Glomerular endothelial cell (primary cell): ENCODE data around the gene SFXN5. TPM values are rescaled to one million over a fixed set of nuclear protein-coding genes. Genes with fewer than 3 reads are reported as not detected.
"Not testable (repeated sequence)": the region's sequence is repeated elsewhere in the genome, so short reads cannot be mapped to it uniquely, and the experiment has no call there.

Source experiments
- DNase-seq: peaks from one replicate; pipeline ENCODE4 v3.0.0-alpha.2; 2011; ENCODE audit warnings: low read depth, low spot score; ENCODE audit errors: extremely low read depth
- total RNA-seq: library from RNA; depleted of rRNA; stranded (reverse); fragments of >200 nt; gene quantifications from 2 replicates; pipeline ENCODE4 v1.2.3, GENCODE V29; 2015

The SFXN5 gene
- total RNA-seq, 1 donor from 2014 or later, result 29.5 TPM

DNA sequence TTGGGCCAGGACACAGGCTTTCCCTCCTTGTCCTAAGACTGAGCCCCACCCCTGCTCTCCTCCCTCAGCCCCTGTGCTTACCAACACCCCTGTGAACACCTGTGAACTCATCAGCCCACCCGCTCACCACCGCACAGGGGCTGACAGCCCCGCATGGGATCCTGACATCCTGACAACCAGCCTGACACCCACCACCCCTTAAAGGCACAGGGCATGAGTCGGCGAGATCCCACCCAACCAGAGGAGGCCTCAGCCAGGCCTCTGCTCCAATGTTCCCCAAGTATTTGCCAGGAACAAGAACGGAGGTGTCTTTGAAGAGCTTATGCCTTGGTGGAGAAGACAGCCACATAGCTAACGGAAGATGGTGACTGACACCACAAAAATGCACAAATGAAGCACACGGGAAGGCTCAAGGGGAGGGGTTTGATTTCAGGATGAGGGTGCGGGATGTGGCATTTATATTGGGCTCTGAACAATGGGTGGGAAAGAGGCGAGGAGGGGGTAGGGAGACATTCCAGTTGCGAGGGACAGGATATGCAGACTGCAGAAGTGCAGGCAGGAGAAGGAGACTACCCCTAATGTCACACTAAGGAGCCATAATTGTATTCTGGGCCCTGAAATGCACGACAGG is 30.2 kb upstream of the SFXN5 start:
- no peak for DNase-seq

DNA sequence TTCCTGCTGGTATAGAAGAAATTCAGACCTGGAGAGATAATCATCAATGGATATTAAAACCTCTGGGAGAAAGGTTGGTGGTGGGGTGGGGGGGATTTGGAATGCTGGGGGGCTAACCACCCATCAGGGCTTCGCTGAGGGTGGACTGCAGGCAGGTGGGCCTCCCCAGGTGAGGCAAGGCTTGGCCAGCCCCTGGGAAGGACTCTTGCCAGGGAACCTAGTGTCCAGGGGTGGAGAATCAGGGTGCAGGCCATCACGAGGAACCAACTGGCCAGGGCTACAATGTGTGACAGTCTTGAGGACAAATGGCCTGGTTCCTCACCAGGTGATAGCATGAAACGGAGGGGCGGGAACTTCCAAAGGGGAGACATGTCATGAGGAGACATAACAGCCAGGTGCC is 29.4 kb upstream of the SFXN5 start:
- no peak for DNase-seq

DNA sequence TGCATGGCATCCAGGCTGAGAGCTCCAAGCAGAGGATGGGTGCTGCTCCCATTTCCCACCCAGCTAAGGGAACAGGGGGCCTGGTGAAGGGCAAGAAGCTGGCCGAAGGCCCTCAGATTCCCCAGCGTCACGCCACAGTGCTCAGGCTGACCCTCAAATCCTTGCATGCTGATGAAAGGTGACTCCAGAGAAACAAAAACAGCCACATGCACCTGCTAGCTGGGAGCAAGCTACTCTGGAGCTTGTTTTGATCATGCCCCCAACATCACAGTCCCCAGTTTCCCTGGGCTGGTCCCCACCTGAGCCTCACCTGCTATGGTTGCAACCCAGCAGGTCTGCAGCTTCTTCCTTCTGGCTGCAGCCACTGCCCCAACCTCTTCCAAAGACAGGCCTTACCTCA is 28.0 kb upstream of the SFXN5 start:
- DNase-seq, result no peak

DNA sequence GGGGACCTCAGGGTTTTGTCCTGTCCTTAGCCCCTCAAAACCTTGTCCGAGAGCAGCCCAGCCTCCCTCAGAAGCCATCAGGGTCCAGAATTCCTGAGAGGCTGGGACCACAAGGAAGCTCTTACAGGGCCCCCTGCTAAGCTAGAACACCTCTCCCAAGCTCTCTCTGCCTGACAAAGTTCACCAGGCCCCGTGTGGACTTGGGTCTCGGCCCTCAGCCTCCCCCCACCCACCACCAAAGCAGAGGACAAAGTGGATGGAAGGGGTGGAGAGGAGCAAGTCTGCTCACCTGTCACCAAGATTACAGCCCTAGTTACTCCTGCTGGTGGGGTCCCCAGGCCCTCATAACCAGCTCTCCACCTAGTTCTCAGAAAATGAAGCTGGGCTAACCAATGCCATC is 24.4 kb upstream of the SFXN5 start:
- DNase-seq, result no peak

DNA sequence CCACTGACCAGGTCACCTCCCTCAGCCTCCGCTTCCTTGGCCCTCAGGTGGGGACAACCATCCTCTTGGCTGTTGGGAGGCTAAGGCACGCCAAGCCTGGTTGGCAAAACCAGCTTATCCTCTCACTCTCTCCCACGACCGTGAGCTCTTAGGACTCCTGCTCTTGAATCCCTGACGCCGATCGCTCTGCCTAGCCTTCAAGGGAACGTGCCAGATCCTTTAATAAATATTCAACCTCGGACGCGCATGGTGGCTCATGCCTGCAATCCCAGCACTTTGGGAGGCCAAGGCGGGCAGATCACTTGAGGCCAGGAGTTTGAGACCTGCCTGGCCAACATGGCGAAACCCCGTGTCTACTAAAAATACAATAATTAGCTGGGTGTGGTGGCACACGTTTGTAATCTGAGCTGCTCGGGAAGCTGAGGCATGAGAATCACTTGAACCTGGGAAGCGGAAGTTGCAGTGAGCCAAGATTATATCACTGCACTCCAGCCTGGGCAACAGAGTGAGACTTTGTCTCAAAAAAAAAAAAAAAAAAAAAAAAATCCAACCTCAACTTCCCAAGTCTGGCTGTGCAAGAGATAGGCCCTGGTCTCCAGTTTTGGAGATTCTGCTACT is 22.2 kb upstream of the SFXN5 start:
- DNase-seq, result not testable (repeated sequence)

DNA sequence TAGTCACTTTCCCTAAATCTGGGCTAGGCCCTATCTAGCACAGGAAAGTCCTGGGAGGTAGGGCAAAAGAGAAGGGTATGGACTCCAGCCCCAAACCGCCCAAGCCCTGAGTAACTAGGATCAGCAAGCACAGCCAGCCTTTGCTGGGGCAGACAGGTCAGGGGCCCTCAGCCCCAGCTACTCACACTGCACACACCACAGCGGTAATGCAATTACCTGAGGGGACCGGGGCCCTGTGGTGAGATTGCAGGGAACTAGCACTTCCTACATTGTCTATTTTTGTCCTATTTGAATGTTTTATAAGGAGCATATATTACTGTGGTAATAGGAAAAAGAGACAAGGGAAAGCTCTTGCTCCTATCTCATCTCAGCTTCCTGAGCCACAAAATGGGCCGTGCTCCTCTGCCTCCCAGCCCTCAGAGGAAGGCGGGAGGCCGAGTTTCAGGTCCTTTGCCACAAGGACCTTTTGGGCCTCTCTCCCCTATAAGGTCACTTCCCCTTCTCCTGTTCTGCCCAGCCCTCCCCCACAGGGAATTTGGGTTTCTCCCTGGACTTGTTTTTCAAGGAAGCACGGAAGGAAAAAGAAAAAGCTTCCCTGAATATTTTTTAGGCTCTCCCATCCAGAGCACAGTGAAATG is 20.8 kb upstream of the SFXN5 start:
- DNase-seq, result no peak

DNA sequence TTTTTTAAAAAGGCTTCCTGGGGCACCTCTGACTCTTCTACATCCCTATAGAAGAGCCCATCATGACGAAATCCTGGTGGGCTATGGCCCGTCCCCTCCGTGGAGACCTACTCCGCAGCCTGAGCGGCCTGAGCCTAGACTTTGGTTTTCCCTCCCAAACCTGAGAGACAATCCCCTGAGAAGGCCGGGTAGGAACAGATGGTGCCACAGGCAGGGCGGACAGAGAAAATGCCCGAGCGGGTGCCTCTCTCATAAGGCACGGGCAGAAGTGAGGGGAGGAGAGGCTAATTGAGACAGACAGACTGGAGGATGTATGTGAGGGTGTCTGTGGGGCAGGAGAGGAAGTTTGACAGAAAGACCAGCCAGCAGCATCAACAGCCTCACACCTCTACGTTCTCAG is 20.2 kb upstream of the SFXN5 start:
- no peak for DNase-seq

DNA sequence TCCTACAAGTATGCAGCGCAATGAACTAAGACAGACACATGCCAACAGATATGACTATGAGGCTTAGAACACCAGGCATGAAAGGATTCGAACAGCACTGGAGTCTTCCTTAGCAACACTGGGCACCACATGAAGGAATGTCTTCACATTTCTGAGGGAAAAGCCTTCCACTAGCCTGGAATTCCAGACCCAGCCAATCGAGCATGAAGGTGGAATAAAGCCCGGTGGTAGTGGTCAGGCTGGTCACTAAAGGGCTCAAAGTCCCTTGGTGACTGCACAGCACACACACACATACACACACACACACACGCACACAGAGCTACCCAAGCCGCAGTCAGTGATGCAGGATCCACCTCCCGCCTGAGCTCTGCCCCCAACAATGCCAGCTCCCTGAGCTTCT is 19.7 kb upstream of the SFXN5 start:
- no peak for DNase-seq

DNA sequence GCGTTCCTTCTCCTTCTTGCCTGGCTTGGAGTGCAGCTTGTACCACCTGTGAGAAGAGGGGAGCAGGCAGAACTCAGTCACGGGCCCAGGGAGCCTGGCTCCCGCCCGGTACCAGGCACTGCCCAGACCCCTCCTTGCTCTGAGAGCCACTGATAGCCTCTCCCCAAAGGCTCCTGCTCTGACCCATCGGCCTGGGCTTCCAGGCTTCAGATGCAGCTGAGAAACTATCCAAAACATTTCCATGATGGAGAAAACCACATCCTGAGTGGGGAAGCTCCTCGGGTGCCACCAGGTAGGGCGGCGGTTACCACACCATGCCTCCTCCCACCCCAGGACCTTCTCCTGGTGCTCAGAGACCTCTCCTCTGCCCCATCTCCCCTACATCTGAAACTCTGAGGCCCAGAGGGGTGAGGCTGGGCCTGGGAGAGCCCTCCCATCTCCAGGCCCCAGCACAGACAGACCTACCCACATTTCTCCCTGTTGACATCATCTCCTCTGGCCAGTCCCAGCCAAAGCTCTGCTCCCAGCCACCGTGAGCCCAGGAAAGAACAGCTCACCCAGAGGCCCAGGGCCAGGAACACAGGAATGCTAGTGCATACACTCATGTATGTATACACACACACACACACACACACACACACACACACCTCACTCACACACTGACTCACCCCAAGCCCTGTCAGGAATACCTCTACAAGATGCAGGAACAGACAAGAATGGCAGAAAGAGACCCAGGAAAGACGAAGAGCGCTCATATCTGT is 17.9 kb upstream of the SFXN5 start:
- DNase-seq, result no peak

DNA sequence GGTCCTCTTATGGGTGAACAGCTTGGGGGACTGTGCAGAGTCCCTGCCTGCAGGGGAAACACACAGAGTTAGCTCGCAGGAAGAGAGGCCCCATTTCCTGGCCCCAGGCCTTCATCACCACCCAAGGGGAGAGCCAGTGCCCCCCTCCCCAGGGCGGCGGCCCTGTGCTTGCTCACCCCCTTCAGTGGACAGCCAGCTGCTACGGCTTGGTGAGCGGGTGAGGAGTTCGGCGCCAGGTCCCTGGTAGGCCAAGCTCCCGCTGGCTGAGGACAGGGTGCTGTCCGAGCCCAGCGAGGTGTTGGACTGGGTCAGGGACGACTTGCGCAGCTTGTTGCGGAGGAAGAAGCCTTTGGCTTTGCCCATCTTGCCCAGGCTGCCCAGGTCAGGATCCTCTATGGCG is 17.2 kb upstream of the SFXN5 start:
- no peak for DNase-seq

DNA sequence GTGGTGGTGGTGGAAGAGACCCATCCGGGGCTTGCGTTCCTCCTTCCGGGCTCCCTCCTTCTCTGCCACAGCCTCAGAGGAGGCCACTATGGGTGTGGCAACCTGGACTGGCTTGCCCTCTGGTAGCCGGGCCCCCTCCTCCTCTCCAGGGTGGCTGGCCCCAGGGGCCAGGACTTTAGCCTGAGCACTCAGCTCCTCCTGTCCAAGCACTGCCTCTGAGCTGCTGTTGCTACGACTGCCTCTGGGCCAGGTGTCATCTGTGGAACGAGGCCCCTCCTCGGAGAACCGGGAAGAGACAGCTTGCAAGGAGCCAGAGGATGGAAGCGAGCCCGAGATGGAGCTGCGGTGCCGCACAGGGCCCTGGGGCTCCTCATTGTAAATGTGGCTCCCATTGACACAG is 16.7 kb upstream of the SFXN5 start:
- DNase-seq, result no peak

DNA sequence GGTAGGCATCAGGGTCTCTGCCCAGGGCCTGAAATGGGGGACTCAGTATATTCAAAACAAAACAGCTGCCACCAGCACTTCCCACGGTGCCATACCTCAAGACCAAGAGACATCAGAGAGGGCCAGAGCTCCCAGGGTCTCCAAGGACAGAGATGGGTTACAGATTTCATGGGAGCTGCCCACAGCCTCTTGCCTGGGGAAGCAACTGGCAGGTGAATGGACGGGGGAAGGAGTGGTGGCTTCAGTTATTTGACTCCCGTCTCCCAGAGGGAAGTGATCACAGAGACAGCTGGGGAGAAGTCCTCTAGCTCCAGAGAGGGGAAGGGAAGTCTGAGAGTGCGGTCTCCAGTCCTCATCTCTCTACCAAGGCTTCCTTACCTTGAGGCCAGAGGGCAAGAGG is 15.8 kb upstream of the SFXN5 start:
- DNase-seq, result no peak

DNA sequence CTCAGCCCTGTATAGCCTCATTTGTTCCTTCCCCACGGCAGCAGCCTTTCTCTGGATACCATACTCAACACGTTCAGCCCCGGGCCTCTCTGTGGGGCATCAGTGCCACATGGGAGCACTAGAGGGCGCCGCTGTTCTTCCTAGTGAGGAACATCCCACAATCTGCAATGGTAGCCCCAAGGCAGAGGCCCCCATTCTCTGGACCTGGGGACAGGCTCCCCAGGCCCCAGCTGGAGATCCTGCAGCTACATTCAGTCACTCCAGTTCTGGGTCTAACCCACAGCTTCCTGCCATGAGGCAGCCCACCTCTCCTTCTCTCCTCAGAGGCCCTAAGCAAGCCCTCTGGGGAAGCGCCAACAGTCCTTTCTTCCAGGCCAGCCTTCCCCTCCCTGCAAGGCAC is 14.2 kb upstream of the SFXN5 start:
- DNase-seq, result no peak

DNA sequence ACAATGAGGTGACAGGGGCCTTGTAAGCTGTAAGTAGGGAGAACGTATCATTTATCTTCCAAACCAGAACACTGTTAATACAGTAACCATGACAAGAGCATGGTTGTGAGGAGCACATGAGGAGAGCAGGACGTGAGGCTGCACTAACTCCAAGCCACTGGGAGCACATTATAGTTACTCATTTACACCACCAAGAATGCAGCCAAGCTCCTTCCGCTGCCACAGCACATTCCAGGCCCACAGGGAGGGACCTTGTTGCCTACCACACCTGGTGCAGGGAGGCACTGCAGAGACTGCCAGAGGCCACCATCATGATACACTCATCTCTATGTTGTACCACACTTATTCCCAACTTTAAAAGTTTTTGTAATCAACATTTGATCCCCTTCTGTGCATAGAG is 13.5 kb upstream of the SFXN5 start:
- DNase-seq, result no peak

DNA sequence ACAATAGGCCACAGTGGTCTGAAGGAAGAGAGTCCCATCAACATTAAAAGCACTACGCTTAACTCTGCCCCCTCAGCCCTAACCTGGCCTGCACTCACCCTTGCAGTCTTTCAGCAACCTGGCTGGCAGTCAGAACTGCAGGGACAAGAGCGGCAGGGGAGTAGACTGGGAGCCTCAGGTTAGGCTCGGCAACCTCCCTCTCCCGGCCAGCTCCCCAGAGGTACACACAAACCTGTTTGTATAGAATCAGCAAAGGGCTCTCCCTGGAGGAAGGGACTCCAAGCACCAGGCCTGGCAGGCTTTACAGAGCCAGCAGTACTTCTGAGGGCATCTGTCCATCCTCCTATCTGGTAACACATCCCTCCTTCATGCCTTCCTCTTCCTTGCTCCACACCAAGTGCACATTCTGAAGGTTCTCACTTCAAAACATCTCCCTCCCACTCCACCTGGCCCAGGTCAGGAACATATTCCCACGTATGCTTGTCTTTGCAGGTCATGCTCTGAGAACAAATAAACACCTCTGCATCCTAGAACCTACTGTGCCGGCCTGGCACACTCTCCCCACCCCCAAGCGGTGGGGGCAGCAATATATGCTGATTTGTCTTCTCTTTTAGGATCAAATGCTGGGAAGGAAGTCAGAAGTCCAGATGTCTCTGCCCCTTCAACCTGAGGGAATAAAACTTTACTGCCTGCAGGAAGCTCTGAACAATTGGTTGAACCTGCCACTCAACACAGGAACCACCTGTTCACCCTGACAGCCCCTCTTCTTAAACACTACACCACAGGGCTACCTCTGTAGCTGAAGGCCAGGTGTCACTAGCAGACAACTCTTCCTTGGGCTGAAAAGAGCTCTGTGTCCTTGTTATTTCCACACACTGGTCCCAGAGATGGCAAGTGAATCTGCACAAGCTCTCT is 12.6 kb upstream of the SFXN5 start:
- no peak for DNase-seq

DNA sequence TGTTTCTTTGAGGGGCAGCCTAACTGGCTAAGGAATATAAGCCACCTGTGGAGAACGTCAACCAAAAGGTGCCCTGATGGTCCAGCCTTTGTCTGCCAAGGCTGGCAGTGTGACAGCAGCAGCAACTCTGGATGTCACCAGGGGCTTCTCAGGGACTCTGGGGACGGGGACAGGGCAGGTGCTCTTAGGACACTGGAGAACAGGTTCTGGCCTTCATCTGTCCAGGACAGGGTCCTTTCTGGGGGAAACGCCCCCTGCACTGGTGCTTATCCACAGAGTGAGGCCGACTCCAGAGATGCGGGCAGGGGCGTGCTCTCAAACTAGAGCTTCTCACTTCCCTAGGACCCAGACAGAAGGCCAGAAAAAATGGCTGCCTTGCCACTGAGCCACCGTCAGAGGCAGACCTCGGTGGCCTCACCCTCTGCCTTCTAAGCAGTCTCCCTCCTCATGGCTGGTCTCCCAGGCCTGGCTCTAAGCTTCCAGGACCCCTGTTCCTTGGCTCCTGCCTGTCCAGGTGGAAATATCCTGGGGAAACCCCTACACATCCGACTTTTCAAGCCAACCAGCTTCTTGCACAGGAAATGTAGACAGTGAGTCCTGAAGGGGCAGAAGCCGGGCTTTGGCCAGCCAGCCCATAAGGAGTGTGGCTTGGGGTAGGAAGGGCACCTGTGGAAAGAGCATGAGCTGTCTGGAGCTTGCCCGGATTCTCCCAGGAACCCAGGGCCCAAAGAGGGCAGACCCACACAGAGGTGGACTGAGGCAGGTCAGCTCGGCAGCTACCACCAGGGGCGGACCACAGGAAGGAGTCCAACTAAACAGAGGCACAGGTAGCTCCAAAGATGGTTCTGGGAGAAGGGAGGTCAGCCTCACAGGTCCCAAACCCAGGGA is 11.3 kb upstream of the SFXN5 start:
- no peak for DNase-seq

DNA sequence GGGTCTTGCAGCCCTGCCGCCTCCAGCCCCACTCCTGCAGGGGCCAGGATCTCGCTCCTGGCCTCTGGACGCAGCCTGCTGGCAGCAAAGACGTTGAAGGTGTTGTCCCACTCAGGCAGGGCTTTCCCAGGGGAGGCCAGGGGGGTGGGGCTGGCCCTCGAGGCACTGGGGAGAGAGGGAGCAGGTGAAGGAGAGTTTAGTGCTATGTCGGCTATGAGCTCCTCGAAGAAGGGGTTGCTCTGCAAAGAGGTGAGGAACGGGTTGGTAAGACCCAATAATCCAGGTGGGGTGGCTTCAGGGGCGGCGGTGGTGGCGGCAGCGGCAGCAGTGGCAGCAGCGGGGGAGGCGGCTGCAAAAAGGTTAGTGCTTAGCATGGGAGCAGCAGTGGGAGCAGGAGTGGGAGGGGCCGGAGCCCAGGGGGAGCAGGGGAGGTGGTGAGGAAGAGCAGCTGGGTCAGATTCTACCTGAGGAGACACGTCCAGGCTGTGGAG is 9.7 kb upstream of the SFXN5 start:
- no peak for DNase-seq

DNA sequence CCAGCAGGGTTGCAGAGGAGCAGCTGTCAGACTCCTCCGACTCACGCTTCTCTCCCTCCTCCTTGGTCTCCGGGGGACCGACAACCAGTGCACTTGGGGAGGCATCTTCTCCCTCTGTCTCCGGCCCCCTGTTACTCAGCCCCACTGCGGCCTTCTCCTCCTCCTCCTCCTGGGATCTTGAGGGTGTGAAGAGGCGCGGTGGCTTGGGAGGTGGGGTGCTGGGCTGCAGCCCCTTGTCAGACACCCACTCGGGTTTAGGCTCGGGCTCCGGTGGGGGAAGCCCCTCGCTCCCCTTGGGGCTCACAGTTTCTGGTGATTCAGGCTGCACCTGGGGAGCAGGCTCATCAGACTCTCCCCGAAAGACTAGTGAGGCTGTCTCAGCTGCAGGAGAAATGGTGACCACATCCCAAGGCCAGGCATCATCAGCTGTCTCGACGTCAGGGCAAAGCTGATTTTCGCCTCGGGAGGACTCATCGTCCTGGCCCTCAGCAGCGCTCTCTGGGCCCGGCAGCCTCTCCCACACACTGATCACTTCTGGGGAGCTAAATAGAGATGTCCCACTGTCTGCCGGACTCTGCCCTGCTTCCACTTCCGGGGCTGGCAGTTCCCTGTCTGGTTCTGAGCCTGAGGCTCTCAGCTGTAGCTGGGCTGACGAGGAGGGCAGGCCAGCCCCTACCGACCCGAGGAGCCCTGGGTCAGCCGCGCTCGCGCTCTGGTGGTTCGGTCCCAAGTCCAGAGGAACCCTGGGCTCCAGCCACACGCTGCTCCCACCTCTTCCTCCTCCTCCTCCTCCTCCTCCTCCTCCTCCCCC is 9.0 kb upstream of the SFXN5 start:
- no peak for DNase-seq

DNA sequence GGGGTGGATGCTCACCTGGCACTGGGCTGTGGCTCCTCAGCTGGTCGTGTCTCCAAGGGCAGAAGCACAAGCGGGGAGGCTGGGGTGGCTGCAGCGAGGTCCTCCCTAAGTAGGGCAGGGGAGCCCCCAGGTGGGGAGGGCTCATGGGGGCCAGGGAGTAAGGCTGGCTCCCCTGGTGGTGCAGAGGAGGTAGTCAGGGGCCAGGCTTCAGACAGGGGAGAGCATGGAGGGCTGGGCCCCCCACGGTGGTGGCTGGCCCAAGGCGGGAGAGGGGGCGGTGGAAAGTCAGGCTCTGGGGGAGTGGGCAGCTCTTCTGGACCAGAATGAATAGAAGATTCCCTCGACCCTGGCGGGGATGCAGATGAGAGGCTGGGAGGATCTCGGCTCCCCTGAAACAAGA is 8.1 kb upstream of the SFXN5 start:
- DNase-seq, result no peak
